Subcutaneous abdominal adipose tissue (tissue), 5 donors: ENCODE data around the gene ASCC1.
"Not testable (repeated sequence)": the region's sequence is repeated elsewhere in the genome, so short reads cannot be mapped to it uniquely, and the experiment has no call there.

Source experiments
- H3K27ac ChIP-seq: one replicate; pipeline ENCODE4 v1.7.0; 2013; ENCODE audit warnings: low read depth, mild to moderate bottlenecking, inconsistent platforms, low read length, moderate library complexity
- H3K27me3 ChIP-seq, 5 donors: one replicate each; pipeline ENCODE4 v1.7.0; 2013; ENCODE audit warnings: low read length in 5 of 5, inconsistent platforms in 1 of 5; ENCODE audit not compliant: control insufficient read depth in 5 of 5, insufficient read depth in 4 of 5
- H3K36me3 ChIP-seq, 5 donors: one replicate each; pipeline ENCODE4 v1.7.0; 2013; ENCODE audit warnings: low read length in 5 of 5; ENCODE audit not compliant: control insufficient read depth in 5 of 5, insufficient read depth in 5 of 5
- H3K4me1 ChIP-seq, 5 donors: one replicate each; pipeline ENCODE4 v1.7.0; 2013; ENCODE audit warnings: low read length in 5 of 5, mild to moderate bottlenecking in 3 of 5, moderate library complexity in 1 of 5; ENCODE audit not compliant: control insufficient read depth in 5 of 5, insufficient read depth in 5 of 5
- H3K4me3 ChIP-seq, 5 donors: one replicate each; pipeline ENCODE4 v1.7.0; 2013; ENCODE audit warnings: low read length in 5 of 5, low read depth in 1 of 5
- H3K9ac ChIP-seq, 5 donors: one replicate each; pipeline ENCODE4 v1.7.0; 2013; ENCODE audit warnings: low read length in 5 of 5, mild to moderate bottlenecking in 4 of 5, moderate library complexity in 3 of 5
- H3K9me3 ChIP-seq, 5 donors: one replicate each; pipeline ENCODE4 v1.7.0; 2013; ENCODE audit warnings: low read length in 5 of 5; ENCODE audit not compliant: control insufficient read depth in 5 of 5
- donor health status: healthy.
- donor health status: healthy.
- donor health status: healthy.
- donor health status: healthy.
- donor health status: healthy.

The ASCC1 gene

GRCh38 chr10:72221278-72221677, 5.2 kb upstream of the ASCC1 start:
- Histone ChIP-seq H3K4me1 (peaks cover 0 to 41% (median 39%) of the 10 kb centered on the region in 5 donors), H3K4me3 (no peak overlapping the region), H3K27me3 (no peaks in the 10 kb centered on the region), H3K27ac (no peak overlapping the region), H3K9ac (no peak overlapping the region), H3K36me3 (peaks cover 0 to 15% (median 6%) of the 10 kb centered on the region in 5 donors), H3K9me3 (no peaks in the 10 kb centered on the region)

- peaks cover 3 to 41% (median 39%) of the 10 kb centered on the region in 5 donors for H3K4me1 ChIP-seq
- H3K4me3 ChIP-seq: no peak overlapping the region
- no peaks in the 10 kb centered on the region for H3K9me3 ChIP-seq
- H3K27ac ChIP-seq: no peak overlapping the region
- H3K9ac ChIP-seq: no peak overlapping the region
- peaks cover 0 to 15% (median 6%) of the 10 kb centered on the region in 5 donors for H3K36me3 ChIP-seq
- no peaks in the 10 kb centered on the region for H3K27me3 ChIP-seq
Observed at GRCh38 chr10:72220637-72221036, 4.6 kb upstream of the ASCC1 start.

- H3K27ac ChIP-seq: peak overlapping the region; percentile 65
- H3K4me1 ChIP-seq: peaks cover 3 to 51% (median 50%) of the 10 kb centered on the region in 5 donors
Observed at GRCh38 chr10:72219235-72219814, 3.2 kb upstream of the ASCC1 start.

GRCh38 chr10:72218726-72219125, 2.6 kb upstream of the ASCC1 start:
- Histone ChIP-seq H3K9ac (peak overlapping the region in 3 of 5 donors; percentile 21 to 53 (median 44)), H3K4me1 (peaks cover 3 to 48% (median 45%) of the 10 kb centered on the region in 5 donors), H3K27ac (peak overlapping the region; percentile 65), H3K9me3 (no peaks in the 10 kb centered on the region), H3K27me3 (no peaks in the 10 kb centered on the region), H3K4me3 (no peak overlapping the region), H3K36me3 (peaks cover 0 to 9% (median 3%) of the 10 kb centered on the region in 5 donors)

More at GRCh38 chr10:72219235-72219814, 3.2 kb upstream of the ASCC1 start:
- Histone ChIP-seq H3K9ac (peak overlapping the region in 3 of 5 donors; percentile 21 to 53 (median 44)), H3K4me3 (no peak overlapping the region), H3K27me3 (no peaks in the 10 kb centered on the region), H3K9me3 (no peaks in the 10 kb centered on the region), H3K36me3 (peaks cover 0 to 9% (median 3%) of the 10 kb centered on the region in 5 donors)

- Histone ChIP-seq H3K27ac (peak overlapping the region; percentile 65), H3K27me3 (no peaks in the 10 kb centered on the region), H3K4me3 (no peak overlapping the region), H3K4me1 (peaks cover 3 to 44% (median 41%) of the 10 kb centered on the region in 5 donors), H3K9me3 (no peaks in the 10 kb centered on the region), H3K9ac (peak overlapping the region in 1 of 5 donors; percentile 44), H3K36me3 (peaks cover under 1 to 9% (median 3%) of the 10 kb centered on the region in 5 donors)
Observed at GRCh38 chr10:72218325-72218724, 2.2 kb upstream of the ASCC1 start.

- H3K9ac ChIP-seq, H3K4me3 ChIP-seq, H3K9me3 ChIP-seq, H3K27ac ChIP-seq, H3K27me3 ChIP-seq: not testable (repeated sequence)
- Histone ChIP-seq H3K36me3 (peaks cover 6 to 35% (median 23%) of the 10 kb centered on the region in 5 donors), H3K4me1 (peaks cover 3 to 14% (median 14%) of the 10 kb centered on the region in 5 donors)
Observed at GRCh38 chr10:72211832-72212231, 4.2 kb downstream of the ASCC1 start.

GRCh38 chr10:72211381-72211780, 4.7 kb downstream of the ASCC1 start:
- not testable (repeated sequence) for H3K27me3 ChIP-seq, H3K9ac ChIP-seq, H3K4me3 ChIP-seq, H3K27ac ChIP-seq, H3K9me3 ChIP-seq
- H3K36me3 ChIP-seq: peaks cover 6 to 39% (median 23%) of the 10 kb centered on the region in 5 donors
- H3K4me1 ChIP-seq: peaks cover 3 to 11% (median 10%) of the 10 kb centered on the region in 5 donors

GRCh38 chr10:72208526-72208925, 7.5 kb downstream of the ASCC1 start:
- H3K36me3 ChIP-seq: peaks cover 12 to 46% (median 23%) of the 10 kb centered on the region in 5 donors
- not testable (repeated sequence) for H3K27me3 ChIP-seq, H3K4me3 ChIP-seq, H3K9me3 ChIP-seq, H3K9ac ChIP-seq, H3K4me1 ChIP-seq, H3K27ac ChIP-seq

GRCh38 chr10:72206511-72207229, 9.4 kb downstream of the ASCC1 start:
- no peaks in the 10 kb centered on the region for H3K9me3 ChIP-seq
- no peak overlapping the region for H3K27ac ChIP-seq
- H3K27me3 ChIP-seq: no peaks in the 10 kb centered on the region
- no peak overlapping the region for H3K9ac ChIP-seq
- H3K4me3 ChIP-seq: no peak overlapping the region
- no peaks in the 10 kb centered on the region for H3K4me1 ChIP-seq
- peaks cover 10 to 58% (median 28%) of the 10 kb centered on the region in 5 donors for H3K36me3 ChIP-seq

GRCh38 chr10:72204724-72205123, 11.4 kb downstream of the ASCC1 start:
- Histone ChIP-seq H3K9me3 (no peaks in the 10 kb centered on the region), H3K36me3 (peaks cover 10 to 53% (median 27%) of the 10 kb centered on the region in 5 donors), H3K27ac (no peak overlapping the region), H3K4me1 (no peaks in the 10 kb centered on the region), H3K4me3 (no peak overlapping the region), H3K27me3 (no peaks in the 10 kb centered on the region), H3K9ac (no peak overlapping the region)
